K562 (cell line): ENCODE data around the gene GFM1. TPM values are rescaled to one million over a fixed set of nuclear protein-coding genes. Genes with fewer than 3 reads are reported as not detected.

ENCODE experiments used
- ATAC-seq: fragments of 200-7000 bp; cut with Tn5 transposase; 3 replicates; pipeline ENCODE4 v1.9.1; 2020; ENCODE audit warnings: moderate library complexity
- BruUV-seq: library from RNA; stranded (reverse); fragments of 400-500 nt; replicated peaks from 2 replicates; lab custom pipeline; 2021; lab: Mats Ljungman, UMichigan
- CTCF ChIA-PET: fragments of 300-600 bp; formaldehyde crosslinking; extraction: SDS; loops from one replicate; lab custom pipeline; 2021; ENCODE audit warnings: low intra/inter-chr PET ratio; lab: Yijun Ruan, JAX
- POLR2A ChIA-PET: fragments of 300-600, 350-650 bp; sonication (Branson Sonifier 250); formaldehyde crosslinking; extraction: SDS; loops from one replicate; lab custom pipeline; 2021; ENCODE audit warnings: antibody characterized with exemption, inconsistent platforms; lab: Yijun Ruan, JAX
- DNase-seq, 4 experiments: peaks; one replicate each; pipeline versions ENCODE4 v3.0.0 to v3.0.0-alpha.2; 2011 to 2018; ENCODE audit warnings: low spot score in 3 of 4, mixed read lengths in 3 of 4; ENCODE audit errors: extremely low read depth in 1 of 4
- FAIRE-seq: peaks from 2 replicates; lab custom pipeline; 2011; peaks lifted over from hg19 to GRCh38; lab: Jason Lieb, UNC
- H2AFZ ChIP-seq: 2 replicates; pipeline ENCODE4 v1.6.0; 2011; ENCODE audit warnings: low read depth, low read length, control low read depth, inconsistent platforms
- H3K27ac ChIP-seq: fragments of 200-600 bp; 3 replicates; pipeline ENCODE4 v1.8.0; 2011; ENCODE audit warnings: low read depth, mild to moderate bottlenecking, control low read depth, inconsistent platforms, low read length, moderate library complexity, mixed read lengths; ENCODE audit errors: extremely low read depth
- H3K27me3 ChIP-seq, 2 experiments: fragments of 300-600 bp in 1 of 2; 2 replicates in 1 of 2; 3 replicates in 1 of 2; pipeline versions ENCODE4 v1.6.0 to v1.8.0; 2011; ENCODE audit warnings: inconsistent platforms in 2 of 2, low read length in 2 of 2, mild to moderate bottlenecking in 1 of 2, mixed read lengths in 1 of 2, moderate library complexity in 1 of 2; ENCODE audit not compliant: control insufficient read depth in 2 of 2, insufficient read depth in 2 of 2
- H3K36me3 ChIP-seq: fragments of 300-600 bp; 3 replicates; pipeline ENCODE4 v1.8.0; 2011; ENCODE audit warnings: mild to moderate bottlenecking, low read length, inconsistent platforms; ENCODE audit not compliant: control insufficient read depth, insufficient read depth
- H3K4me1 ChIP-seq, 2 experiments: fragments of 200-600 bp in 1 of 2; replicated peaks in 1 of 2; 2 replicates in 1 of 2; 3 replicates in 1 of 2; pipeline versions ENCODE4 v1.5.1 to v1.8.0; 2011; ENCODE audit warnings: inconsistent platforms in 2 of 2, low read length in 2 of 2, mild to moderate bottlenecking in 1 of 2, mixed read lengths in 1 of 2, moderate library complexity in 1 of 2; ENCODE audit not compliant: control insufficient read depth in 2 of 2, insufficient read depth in 2 of 2
- H3K4me2 ChIP-seq: 2 replicates; pipeline ENCODE4 v1.6.1; 2011; ENCODE audit warnings: low read length, control low read depth, inconsistent platforms, mixed read lengths; ENCODE audit not compliant: insufficient read depth
- H3K4me3 ChIP-seq: fragments of 200-600 bp; sonication (generic), shearing (Covaris generic); 2 replicates; pipeline ENCODE4 v1.5.1; 2016; ENCODE audit warnings: control low read depth, inconsistent platforms
- H3K79me2 ChIP-seq: fragments of 200-600 bp; 3 replicates; pipeline ENCODE4 v1.8.0; 2011; ENCODE audit warnings: low read length, inconsistent platforms; ENCODE audit not compliant: control insufficient read depth, insufficient read depth
- H3K9ac ChIP-seq, 2 experiments: 2 replicates each; pipeline versions ENCODE4 v1.6.0 to v1.6.1; 2011; ENCODE audit warnings: low read depth in 2 of 2, low read length in 2 of 2, control low read depth in 1 of 2, inconsistent platforms in 1 of 2, mild to moderate bottlenecking in 1 of 2, mixed read lengths in 1 of 2; ENCODE audit not compliant: insufficient read depth in 1 of 2
- H3K9me1 ChIP-seq: one replicate; pipeline ENCODE4 v1.6.0; 2011; ENCODE audit warnings: inconsistent platforms, mild to moderate bottlenecking, low read length, moderate library complexity; ENCODE audit not compliant: control insufficient read depth, insufficient read depth
- H3K9me3 ChIP-seq: replicated peaks from 2 replicates; pipeline ENCODE4 v1.5.1; 2011; ENCODE audit warnings: low read depth, low read length, inconsistent platforms; ENCODE audit not compliant: control insufficient read depth, insufficient read depth
- H4K20me1 ChIP-seq: replicated peaks from 2 replicates; pipeline ENCODE4 v1.6.1; 2011; ENCODE audit warnings: low read length, inconsistent platforms, mixed read lengths; ENCODE audit not compliant: control insufficient read depth, insufficient read depth
- DEAF1 ChIP-seq: fragments of 450-650 bp; formaldehyde crosslinking; IDR thresholded peaks from 2 replicates; pipeline ENCODE4 v1.4.0; 2020; ENCODE audit warnings: mild to moderate bottlenecking, moderate library complexity
- HIVEP1 ChIP-seq: fragments of 250-450 bp; sonication (Bioruptor Pico); IDR thresholded peaks from 2 replicates; pipeline ENCODE4 v1.4.0; 2020; ENCODE audit warnings: mild to moderate bottlenecking
- MAFG ChIP-seq: fragments of 450-650 bp; conservative IDR thresholded peaks from 2 replicates; pipeline ENCODE4 v1.6.1; 2016; ENCODE audit warnings: missing genetic modification characterization, missing compliant biosample characterization
- PRDM10 ChIP-seq: fragments of 450-650 bp; IDR thresholded peaks from 2 replicates; pipeline ENCODE4 v1.6.1; 2018; ENCODE audit not compliant: partially characterized antibody
- U2AF1 ChIP-seq: fragments of 200-400 bp; formaldehyde crosslinking; optimal IDR thresholded peaks from 2 replicates; pipeline ENCODE3; 2017; ENCODE audit warnings: mild to moderate bottlenecking, low read depth, low read length, moderate library complexity
- ZBTB11 ChIP-seq, 3 experiments: fragments of 200-800 bp in 1 of 3; fragments of 250-450 bp in 1 of 3; fragments of 450-650 bp in 1 of 3; sonication (Bioruptor Pico) in 1 of 3; sonication (Bioruptor generic) in 1 of 3; formaldehyde crosslinking in 1 of 3; IDR thresholded peaks; 2 replicates each; pipeline versions ENCODE4 v1.6.1 to v1.8.0; 2016 to 2022; ENCODE audit warnings: mild to moderate bottlenecking in 2 of 3, missing genetic modification characterization in 2 of 3, missing compliant biosample characterization in 1 of 3, moderate library complexity in 1 of 3
- ZBTB26 ChIP-seq: fragments of 450-650 bp; formaldehyde crosslinking; IDR thresholded peaks from 2 replicates; pipeline ENCODE4 v1.4.0; 2022; ENCODE audit warnings: missing genetic modification characterization
- ZNF174 ChIP-seq: fragments of 250-450 bp; sonication (Bioruptor Pico); IDR thresholded peaks from 2 replicates; pipeline ENCODE4 v1.4.0; 2020; ENCODE audit warnings: mild to moderate bottlenecking
- WGBS: fragments of 100-300 bp; shearing (Covaris generic); methylation state at CpG from one replicate; pipeline ENCODE4 v1.1.6; 2016; ENCODE audit warnings: low coverage, mixed read lengths; ENCODE audit not compliant: insufficient coverage; ENCODE audit errors: missing lambda C conversion rate; 5-methylcytosine and 5-hydroxymethylcytosine counted together
- in situ Hi-C: fragments of 300-500 bp; cut with MboI; formaldehyde crosslinking; loops from 4 replicates; pipeline ENCODE4 v1.15.0; 2018; ENCODE audit warnings: inconsistent platforms, mixed read lengths
- intact Hi-C: fragments of 100-400 bp; cut with micrococcal nuclease; formaldehyde crosslinking; loops from 2 replicates; pipeline ENCODE4 v1.14.2; 2022
- polyA plus RNA-seq, 8 experiments: library from polyadenylated mRNA; depleted of rRNA in 4 of 8; stranded (reverse) in 5 of 8; unstranded in 3 of 8; fragments of >200 nt; fragmentation: Nextera tagmentation in 2 of 8; fragmentation: Illumina TruSeq in 1 of 8; extraction: Ambion mirVana in 2 of 8; extraction: Trizol in 1 of 8; gene quantifications; 2 replicates each; pipeline versions ENCODE4 v1.2.1 to v1.2.3, GENCODE V29; 2011 to 2014; ENCODE audit warnings: inconsistent platforms in 1 of 8, missing spikeins in 1 of 8
- total RNA-seq, 7 experiments: library from RNA; depleted of rRNA in 6 of 7; stranded (reverse); fragments of >200 nt in 6 of 7; fragmentation: Illumina TruSeq in 2 of 7; extraction: Trizol in 2 of 7; gene quantifications; 2 replicates each; pipeline versions ENCODE4 v1.2.1 to v1.2.3, GENCODE V29; 2011 to 2021; ENCODE audit warnings: low replicate concordance in 1 of 7

The GFM1 gene
- total and polyA plus RNA-seq, 9 of the 15 experiments (the other 6 are each of a cell fraction or from before 2014, with no cell fraction given), result 38.9 to 86.7 (median 64.8) TPM

GRCh38 chr3:158727206-158728060, 83.1 kb downstream of the GFM1 start:
- Histone ChIP-seq H3K9me3 (peaks cover 6% of the 10 kb centered on the region; the same call in 1 of the 2 replicates), H3K4me3 (no peak overlapping the region), H3K79me2 (no peaks in the 10 kb centered on the region; the same call in 2 of the 3 replicates), H4K20me1 (no peaks in the 10 kb centered on the region), H3K27ac (peak overlapping the region; percentile 3; the same call in 1 of the 3 replicates), H3K27me3 (no peaks in the 10 kb centered on the region), H3K36me3 (peaks cover 11% of the 10 kb centered on the region; the same call in 2 of the 3 replicates), H3K9me1 (no peaks in the 10 kb centered on the region), H3K4me1 (peaks cover 3 to 10% of the 10 kb centered on the region in 2 experiments; a peak in 3 of 5 replicates), H2AFZ (peak overlapping the region; percentile 61), H3K4me2 (no peak overlapping the region), H3K9ac (no peak overlapping the region)
- POLR2A ChIA-PET, result interaction anchor here (0.5 to 1.1 kb wide), 7 partner anchors 22 to 83 kb away, joined by 3 read pairs; partner anchors contain the start of gene GFM1
- ATAC-seq, result peak; percentile 87
- peak; percentile 65 to 81 (median 73) for DNase-seq
- intact Hi-C loops, result loop anchor here (1.0 to 10.0 kb wide), 5 partner anchors 46 to 193 kb away; partner anchors contain the start of gene MLF1
- FAIRE-seq, result peak; percentile 96
- in situ Hi-C loops, result loop anchor here (5.0 kb wide), 1 partner anchor 65 kb away; no protein-coding TSS in a partner anchor
- CTCF ChIA-PET, result interaction anchor here (0.6 to 3.5 kb wide), 4 partner anchors 9 to 67 kb away, joined by 3 to 81 read pairs (median 5); no protein-coding TSS in a partner anchor
- no TSS peak for BruUV-seq
- 23% methylated on average over 10 of the region's 10 CpGs for WGBS
- no peak for TF ChIP-seq HIVEP1 (CRISPR knock-in tag)
- no peak for TF ChIP-seq U2AF1
- TF ChIP-seq DEAF1, result peak; percentile 75
- TF ChIP-seq ZBTB11 (CRISPR knock-in tag; IDR thresholded peaks at IDR 0.05), result no peak
- TF ChIP-seq MAFG (tag), result no peak
- peak; percentile 52 for TF ChIP-seq PRDM10
- no peak for TF ChIP-seq ZBTB26 (CRISPR knock-in tag)
- TF ChIP-seq ZNF174, result no peak
